ENCODE data around the gene SUSD3.

Gene SUSD3

GRCh38 chr9:93041108-93041802 is 17.2 kb upstream of the SUSD3 start:
- Mint-ChIP-seq H3K9me3 (peaks cover 8% of the 10 kb centered on the region), H3K4me3 (no peak overlapping the region), H3K27me3 (ENCODE audit: low read depth) (no peaks in the 10 kb centered on the region), H3K36me3 (ENCODE audit: low read depth) (no peaks in the 10 kb centered on the region), H3K4me1 (no peaks in the 10 kb centered on the region), H3K27ac (peak overlapping the region in 1 of 3 experiments; percentile 54)
- TF ChIP-seq, protein P1, sequence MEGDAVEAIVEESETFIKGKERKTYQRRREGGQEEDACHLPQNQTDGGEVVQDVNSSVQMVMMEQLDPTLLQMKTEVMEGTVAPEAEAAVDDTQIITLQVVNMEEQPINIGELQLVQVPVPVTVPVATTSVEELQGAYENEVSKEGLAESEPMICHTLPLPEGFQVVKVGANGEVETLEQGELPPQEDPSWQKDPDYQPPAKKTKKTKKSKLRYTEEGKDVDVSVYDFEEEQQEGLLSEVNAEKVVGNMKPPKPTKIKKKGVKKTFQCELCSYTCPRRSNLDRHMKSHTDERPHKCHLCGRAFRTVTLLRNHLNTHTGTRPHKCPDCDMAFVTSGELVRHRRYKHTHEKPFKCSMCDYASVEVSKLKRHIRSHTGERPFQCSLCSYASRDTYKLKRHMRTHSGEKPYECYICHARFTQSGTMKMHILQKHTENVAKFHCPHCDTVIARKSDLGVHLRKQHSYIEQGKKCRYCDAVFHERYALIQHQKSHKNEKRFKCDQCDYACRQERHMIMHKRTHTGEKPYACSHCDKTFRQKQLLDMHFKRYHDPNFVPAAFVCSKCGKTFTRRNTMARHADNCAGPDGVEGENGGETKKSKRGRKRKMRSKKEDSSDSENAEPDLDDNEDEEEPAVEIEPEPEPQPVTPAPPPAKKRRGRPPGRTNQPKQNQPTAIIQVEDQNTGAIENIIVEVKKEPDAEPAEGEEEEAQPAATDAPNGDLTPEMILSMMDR (IDR thresholded peaks at IDR 0.05; ENCODE audit: unreplicated experiment in 3 of 3): no peak

DNA sequence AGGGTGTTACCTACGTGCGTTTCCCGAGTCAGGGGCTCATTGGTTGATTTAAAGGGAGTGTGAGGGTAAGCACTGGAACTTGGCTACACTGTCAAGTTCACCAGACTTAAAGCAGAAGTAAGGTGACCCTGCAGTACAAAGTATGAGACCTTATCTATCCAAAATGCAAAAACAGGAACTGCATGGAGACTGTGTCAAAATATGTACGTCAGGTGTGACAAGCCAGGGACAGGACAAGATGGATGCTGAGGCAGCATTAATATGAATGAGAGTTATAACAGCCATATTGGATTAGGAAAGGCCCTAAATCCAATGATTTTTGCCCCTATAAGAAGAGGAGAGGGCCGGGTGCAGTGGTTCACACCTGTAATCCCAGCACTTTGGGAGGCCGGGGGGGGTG is 15.4 kb upstream of the SUSD3 start:
- Mint-ChIP-seq H3K27me3 (ENCODE audit: low read depth) (no peaks in the 10 kb centered on the region), H3K27ac (no peak overlapping the region), H3K36me3 (ENCODE audit: low read depth) (no peaks in the 10 kb centered on the region), H3K9me3 (peaks cover 8% of the 10 kb centered on the region), H3K4me1 (no peaks in the 10 kb centered on the region), H3K4me3 (no peak overlapping the region)
- TF ChIP-seq, protein P1 (IDR thresholded peaks at IDR 0.05; ENCODE audit: unreplicated experiment in 3 of 3): no peak

- Mint-ChIP-seq H3K27ac (no peak overlapping the region), H3K4me3 (no peak overlapping the region), H3K36me3 (ENCODE audit: low read depth) (no peaks in the 10 kb centered on the region), H3K9me3 (peaks cover 8% of the 10 kb centered on the region), H3K4me1 (no peaks in the 10 kb centered on the region), H3K27me3 (ENCODE audit: low read depth) (no peaks in the 10 kb centered on the region)
- TF ChIP-seq, protein P1 (IDR thresholded peaks at IDR 0.05; ENCODE audit: unreplicated experiment in 3 of 3): no peak
Observed at GRCh38 chr9:93045521-93045920, 13.0 kb upstream of the SUSD3 start.

- TF ChIP-seq, protein P1 (IDR thresholded peaks at IDR 0.05; ENCODE audit: unreplicated experiment in 3 of 3): no peak
Observed at GRCh38 chr9:93048566-93049448, 9.7 kb upstream of the SUSD3 start.

GRCh38 chr9:93049491-93049890 is 9.0 kb upstream of the SUSD3 start:
- peaks cover 15% of the 10 kb centered on the region for H3K4me1 Mint-ChIP-seq

More at GRCh38 chr9:93048566-93049448, 9.7 kb upstream of the SUSD3 start:
- peaks cover 14% of the 10 kb centered on the region for H3K4me1 Mint-ChIP-seq
- H3K27me3 Mint-ChIP-seq (ENCODE audit: low read depth): peaks cover under 1% of the 10 kb centered on the region
- H3K36me3 Mint-ChIP-seq (ENCODE audit: low read depth): no peaks in the 10 kb centered on the region
- no peak overlapping the region for H3K4me3 Mint-ChIP-seq
- H3K27ac Mint-ChIP-seq: peak overlapping the region; percentile 21 to 58 (median 21)
- peaks cover 8% of the 10 kb centered on the region for H3K9me3 Mint-ChIP-seq

More at GRCh38 chr9:93049491-93049890, 9.0 kb upstream of the SUSD3 start:
- TF ChIP-seq, protein P1 (IDR thresholded peaks at IDR 0.05; ENCODE audit: unreplicated experiment in 3 of 3): no peak
- no peaks in the 10 kb centered on the region for H3K36me3 Mint-ChIP-seq (ENCODE audit: low read depth)
- no peak overlapping the region for H3K4me3 Mint-ChIP-seq
- H3K9me3 Mint-ChIP-seq: peaks cover 8% of the 10 kb centered on the region
- H3K27me3 Mint-ChIP-seq (ENCODE audit: low read depth): peaks cover 3% of the 10 kb centered on the region
- peak overlapping the region in 2 of 3 experiments; percentile 21 to 58 for H3K27ac Mint-ChIP-seq
